ENCODE measurements around the gene TRRAP.

DNA sequence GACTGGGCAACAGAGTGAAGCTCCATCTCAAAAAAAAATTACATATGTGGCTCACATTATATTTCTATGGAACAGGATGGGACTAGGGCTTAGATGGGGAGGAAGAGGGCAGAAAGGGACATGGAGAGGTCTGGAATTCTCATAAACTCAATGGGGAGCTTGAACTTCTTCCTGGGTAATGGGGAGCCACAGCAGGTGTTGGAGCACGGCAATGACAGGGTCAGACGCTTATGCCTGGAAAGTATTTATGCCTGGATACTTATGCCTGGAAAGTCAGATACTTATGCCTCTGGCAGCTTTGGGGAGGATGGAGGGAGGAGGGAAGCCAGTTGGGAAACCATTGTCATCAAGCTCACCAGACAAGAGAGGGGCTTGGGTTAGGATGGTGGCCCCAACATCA is 45.3 kb upstream of the TRRAP start:
- TF ChIP-seq, protein P1, sequence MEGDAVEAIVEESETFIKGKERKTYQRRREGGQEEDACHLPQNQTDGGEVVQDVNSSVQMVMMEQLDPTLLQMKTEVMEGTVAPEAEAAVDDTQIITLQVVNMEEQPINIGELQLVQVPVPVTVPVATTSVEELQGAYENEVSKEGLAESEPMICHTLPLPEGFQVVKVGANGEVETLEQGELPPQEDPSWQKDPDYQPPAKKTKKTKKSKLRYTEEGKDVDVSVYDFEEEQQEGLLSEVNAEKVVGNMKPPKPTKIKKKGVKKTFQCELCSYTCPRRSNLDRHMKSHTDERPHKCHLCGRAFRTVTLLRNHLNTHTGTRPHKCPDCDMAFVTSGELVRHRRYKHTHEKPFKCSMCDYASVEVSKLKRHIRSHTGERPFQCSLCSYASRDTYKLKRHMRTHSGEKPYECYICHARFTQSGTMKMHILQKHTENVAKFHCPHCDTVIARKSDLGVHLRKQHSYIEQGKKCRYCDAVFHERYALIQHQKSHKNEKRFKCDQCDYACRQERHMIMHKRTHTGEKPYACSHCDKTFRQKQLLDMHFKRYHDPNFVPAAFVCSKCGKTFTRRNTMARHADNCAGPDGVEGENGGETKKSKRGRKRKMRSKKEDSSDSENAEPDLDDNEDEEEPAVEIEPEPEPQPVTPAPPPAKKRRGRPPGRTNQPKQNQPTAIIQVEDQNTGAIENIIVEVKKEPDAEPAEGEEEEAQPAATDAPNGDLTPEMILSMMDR (IDR thresholded peaks at IDR 0.05), result no peak
- TF ChIP-seq POLR2A (IDR thresholded peaks at IDR 0.05), result no peak
